Progenitor cell of endocrine pancreas (in vitro differentiated cells): ENCODE results near the gene ABO. TPM values are rescaled to one million over a fixed set of nuclear protein-coding genes. Genes with fewer than 3 reads are reported as not detected.
"Not testable (repeated sequence)": the region's sequence is repeated elsewhere in the genome, so short reads cannot be mapped to it uniquely, and the experiment has no call there.

Experiments
- DNase-seq: peaks from one replicate; pipeline ENCODE4 v3.0.0; 2021; ENCODE audit warnings: low spot score; ENCODE audit not compliant: unreplicated experiment
- H3K27ac Mint-ChIP-seq: 2 replicates; pipeline ENCODE4 v1.8.0; 2021; ENCODE audit warnings: mild to moderate bottlenecking, moderate library complexity, mixed read lengths
- H3K27me3 Mint-ChIP-seq: 2 replicates; pipeline ENCODE4 v1.8.0; 2021; ENCODE audit warnings: mixed read lengths
- H3K36me3 Mint-ChIP-seq: 2 replicates; pipeline ENCODE4 v1.8.0; 2022; ENCODE audit warnings: mixed read lengths; ENCODE audit not compliant: insufficient read depth
- H3K4me1 Mint-ChIP-seq: 2 replicates; pipeline ENCODE4 v1.8.0; 2021; ENCODE audit warnings: low read depth, mixed read lengths
- H3K4me3 Mint-ChIP-seq: 2 replicates; pipeline ENCODE4 v1.8.0; 2021; ENCODE audit warnings: low read depth, mild to moderate bottlenecking, moderate library complexity, mixed read lengths
- H3K9me3 Mint-ChIP-seq: 2 replicates; pipeline ENCODE4 v1.8.0; 2021; ENCODE audit warnings: low read depth, mixed read lengths
- CTCF ChIP-seq: fragments of 200-600 bp; sonication (generic); IDR thresholded peaks from one replicate; pipeline ENCODE4 v1.5.0; 2021; ENCODE audit warnings: antibody characterized with exemption, mild to moderate bottlenecking; ENCODE audit not compliant: unreplicated experiment
- total RNA-seq: library from RNA; stranded (reverse); gene quantifications from 2 replicates; pipeline ENCODE4 v1.2.1, GENCODE V29; 2021

The ABO gene
- total RNA-seq, 1 donor from 2014 or later, result 10.3 TPM

GRCh38 chr9:133227242-133227860, 47.6 kb downstream of the ABO start:
- Mint-ChIP-seq H3K4me3 (no peak overlapping the region), H3K4me1 (peaks cover 2% of the 10 kb centered on the region), H3K27me3 (peaks cover 5% of the 10 kb centered on the region), H3K9me3 (peaks cover 6% of the 10 kb centered on the region), H3K27ac (no peak overlapping the region), H3K36me3 (no peaks in the 10 kb centered on the region)
- TF ChIP-seq CTCF, result no peak
- DNase-seq, result no peak

GRCh38 chr9:133226219-133227171, 48.5 kb downstream of the ABO start:
- no peaks in the 10 kb centered on the region for H3K36me3 Mint-ChIP-seq
- H3K9me3 Mint-ChIP-seq, result peaks cover 6% of the 10 kb centered on the region
- H3K4me1 Mint-ChIP-seq, result peaks cover 2% of the 10 kb centered on the region
- no peak overlapping the region for H3K4me3 Mint-ChIP-seq
- no peak for TF ChIP-seq CTCF
- no peak for DNase-seq
- H3K27ac Mint-ChIP-seq, result no peak overlapping the region
- peaks cover 7% of the 10 kb centered on the region for H3K27me3 Mint-ChIP-seq

GRCh38 chr9:133225171-133226011, 49.6 kb downstream of the ABO start:
- H3K27ac Mint-ChIP-seq, result no peak overlapping the region
- H3K36me3 Mint-ChIP-seq, result no peaks in the 10 kb centered on the region
- no peak for DNase-seq
- no peak for TF ChIP-seq CTCF
- H3K27me3 Mint-ChIP-seq, result peaks cover 16% of the 10 kb centered on the region
- H3K4me1 Mint-ChIP-seq, result peaks cover 2% of the 10 kb centered on the region
- no peak overlapping the region for H3K4me3 Mint-ChIP-seq
- H3K9me3 Mint-ChIP-seq, result peaks cover 6% of the 10 kb centered on the region

- Mint-ChIP-seq H3K36me3 (no peaks in the 10 kb centered on the region), H3K27me3 (peaks cover 20% of the 10 kb centered on the region), H3K4me1 (peaks cover 2% of the 10 kb centered on the region), H3K27ac (no peak overlapping the region), H3K9me3 (peaks cover under 1% of the 10 kb centered on the region), H3K4me3 (no peak overlapping the region)
- DNase-seq, result no peak
- no peak for TF ChIP-seq CTCF
Measured at GRCh38 chr9:133224762-133225161, 50.2 kb downstream of the ABO start.

GRCh38 chr9:133223159-133223756, 51.7 kb downstream of the ABO start:
- not testable (repeated sequence) for H3K4me3 Mint-ChIP-seq, DNase-seq, H3K9me3 Mint-ChIP-seq, H3K36me3 Mint-ChIP-seq, H3K4me1 Mint-ChIP-seq
- Mint-ChIP-seq H3K27me3 (peaks cover 35% of the 10 kb centered on the region), H3K27ac (peak overlapping the region; percentile 42)

- H3K36me3 Mint-ChIP-seq, H3K27ac Mint-ChIP-seq, DNase-seq, H3K4me3 Mint-ChIP-seq, H3K9me3 Mint-ChIP-seq, H3K4me1 Mint-ChIP-seq: not testable (repeated sequence)
- H3K27me3 Mint-ChIP-seq, result peaks cover 48% of the 10 kb centered on the region
Measured at GRCh38 chr9:133221994-133222393, 53.0 kb downstream of the ABO start.
